HEK293 (cell line): Measurements from ENCODE around the gene CIDEB.

ENCODE experiments used
- GFI1B ChIP-seq: fragments of 450-650 bp; formaldehyde crosslinking; IDR thresholded peaks from 2 replicates; pipeline ENCODE4 v1.5.1; 2016; ENCODE audit warnings: missing biosample characterization, missing genetic modification characterization
- HOXA7 ChIP-seq: sonication (generic); formaldehyde crosslinking; IDR thresholded peaks from 2 replicates; pipeline ENCODE4 v1.8.1; 2022; ENCODE audit warnings: missing genetic modification reagents, borderline replicate concordance
- KLF7 ChIP-seq: fragments of 450-650 bp; formaldehyde crosslinking; IDR thresholded peaks from 2 replicates; pipeline ENCODE4 v1.5.1; 2016; ENCODE audit warnings: missing biosample characterization, missing genetic modification characterization, borderline replicate concordance
- MEIS1 ChIP-seq: sonication (generic); formaldehyde crosslinking; IDR thresholded peaks from 2 replicates; pipeline ENCODE4 v1.8.1; 2022; ENCODE audit warnings: missing genetic modification reagents, mild to moderate bottlenecking, borderline replicate concordance
- RBAK ChIP-seq: fragments of 450-650 bp; formaldehyde crosslinking; IDR thresholded peaks from 2 replicates; pipeline ENCODE4 v1.5.1; 2016; ENCODE audit warnings: missing biosample characterization, missing genetic modification characterization
- REPIN1 ChIP-seq: fragments of 450-650 bp; formaldehyde crosslinking; IDR thresholded peaks from 2 replicates; pipeline ENCODE4 v1.5.1; 2017; ENCODE audit warnings: missing biosample characterization, missing genetic modification characterization, low read depth
- ZBTB20 ChIP-seq: fragments of 450-650 bp; formaldehyde crosslinking; IDR thresholded peaks from 2 replicates; pipeline ENCODE4 v1.5.1; 2016; ENCODE audit warnings: missing biosample characterization, missing genetic modification characterization
- ZFP37 ChIP-seq: fragments of 450-650 bp; formaldehyde crosslinking; IDR thresholded peaks from 2 replicates; pipeline ENCODE4 v1.5.1; 2016; ENCODE audit warnings: missing biosample characterization, missing genetic modification characterization
- ZNF2 ChIP-seq: fragments of 450-650 bp; formaldehyde crosslinking; IDR thresholded peaks from 2 replicates; pipeline ENCODE4 v1.5.1; 2016; ENCODE audit warnings: missing biosample characterization, missing genetic modification characterization
- ZNF76 ChIP-seq: fragments of 450-650 bp; formaldehyde crosslinking; IDR thresholded peaks from 2 replicates; pipeline ENCODE4; 2016; ENCODE audit warnings: low read depth, missing biosample characterization, missing genetic modification characterization, borderline replicate concordance
- TF ChIP-seq, protein P1 (sequence below): fragments of 450-650 bp; formaldehyde crosslinking; IDR thresholded peaks from 2 replicates; pipeline ENCODE4 v1.5.1; 2016; ENCODE audit warnings: missing biosample characterization, missing genetic modification characterization
- TF ChIP-seq, protein P2 (sequence below): fragments of 450-650 bp; formaldehyde crosslinking; IDR thresholded peaks from 2 replicates; pipeline ENCODE4 v1.5.1; 2016; ENCODE audit warnings: missing biosample characterization, missing genetic modification characterization, borderline replicate concordance
- TF ChIP-seq, protein P3 (sequence below): fragments of 450-650 bp; formaldehyde crosslinking; conservative IDR thresholded peaks from 2 replicates; pipeline ENCODE4 v1.5.1; 2016; ENCODE audit warnings: low read depth, missing biosample characterization, missing genetic modification characterization
- TF ChIP-seq, protein P4 (sequence below): fragments of 450-650 bp; formaldehyde crosslinking; IDR thresholded peaks from 2 replicates; pipeline ENCODE4 v1.5.1; 2016; ENCODE audit warnings: missing biosample characterization, missing genetic modification characterization
- TF ChIP-seq, protein P5 (sequence below): fragments of 450-650 bp; formaldehyde crosslinking; IDR thresholded peaks from 2 replicates; pipeline ENCODE4 v1.5.1; 2016; ENCODE audit warnings: missing biosample characterization, missing genetic modification characterization
- TF ChIP-seq, protein P6 (sequence below): fragments of 450-650 bp; formaldehyde crosslinking; IDR thresholded peaks from 2 replicates; pipeline ENCODE4 v1.5.1; 2017; ENCODE audit warnings: missing biosample characterization, missing genetic modification characterization
- TF ChIP-seq, protein P7 (sequence below): fragments of 450-650 bp; formaldehyde crosslinking; IDR thresholded peaks from 2 replicates; pipeline ENCODE4 v1.5.1; 2016; ENCODE audit warnings: missing biosample characterization, missing genetic modification characterization
- TF ChIP-seq, protein P8 (sequence below): fragments of 450-650 bp; formaldehyde crosslinking; IDR thresholded peaks from 2 replicates; pipeline ENCODE4 v1.5.1; 2017; ENCODE audit warnings: missing biosample characterization, missing genetic modification characterization

The CIDEB gene

DNA sequence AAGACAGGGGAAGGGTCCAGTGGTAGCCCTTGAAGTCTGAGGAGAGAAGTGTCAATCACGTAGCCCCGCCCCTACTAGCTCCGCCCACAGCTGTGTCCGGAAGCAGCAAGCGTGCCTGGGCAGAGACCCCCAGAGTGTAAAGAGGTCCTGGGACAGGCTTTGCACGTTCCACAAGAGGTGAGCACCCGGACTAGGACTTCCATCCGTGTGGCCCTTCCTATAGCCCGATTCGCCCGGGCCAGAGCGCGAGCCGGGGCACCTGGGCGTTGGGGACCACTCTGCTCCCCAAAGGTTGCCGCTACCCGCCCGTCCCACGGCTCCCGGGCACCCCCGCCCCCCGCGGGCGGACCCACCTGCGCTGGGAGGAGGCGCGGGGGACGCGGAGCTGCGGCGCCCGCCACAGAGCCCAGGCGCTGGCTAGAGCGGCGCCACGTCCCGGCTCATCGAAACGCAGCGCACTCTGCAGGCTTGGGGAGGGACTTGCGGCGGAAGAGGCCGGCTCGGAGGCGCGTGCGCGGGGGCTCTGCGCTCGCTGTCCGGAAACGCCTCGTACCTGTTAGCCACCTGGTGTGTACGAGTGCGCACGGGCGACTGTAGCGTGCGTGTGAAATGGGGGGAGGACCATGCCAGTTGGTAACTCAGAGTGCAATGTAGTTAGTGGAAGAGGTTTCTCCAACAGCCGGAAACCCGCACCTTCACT is 36.5 kb downstream of the CIDEB start, which contains the start of gene RABGGTA (continued):
- TF ChIP-seq ZNF76 (peak; percentile 71; the same call in 1 of the 2 replicates), MEIS1 (CRISPR knock-in tag) (no peak), KLF7 (tag by site-specific recombination) (0 out of 2 replicates have a peak, but pooled peaks have one; percentile 28), RBAK (tag by site-specific recombination) (no peak), ZNF2 (tag by site-specific recombination) (peak; percentile 37; the same call in 1 of the 2 replicates), ZBTB20 (tag by site-specific recombination) (peak; percentile 78; the same call in 1 of the 2 replicates), HOXA7 (CRISPR knock-in tag) (no peak), REPIN1 (peak; percentile 33; the same call in 1 of the 2 replicates), GFI1B (tag by site-specific recombination) (no peak), ZFP37 (tag by site-specific recombination) (no peak)
- TF ChIP-seq, protein P1, sequence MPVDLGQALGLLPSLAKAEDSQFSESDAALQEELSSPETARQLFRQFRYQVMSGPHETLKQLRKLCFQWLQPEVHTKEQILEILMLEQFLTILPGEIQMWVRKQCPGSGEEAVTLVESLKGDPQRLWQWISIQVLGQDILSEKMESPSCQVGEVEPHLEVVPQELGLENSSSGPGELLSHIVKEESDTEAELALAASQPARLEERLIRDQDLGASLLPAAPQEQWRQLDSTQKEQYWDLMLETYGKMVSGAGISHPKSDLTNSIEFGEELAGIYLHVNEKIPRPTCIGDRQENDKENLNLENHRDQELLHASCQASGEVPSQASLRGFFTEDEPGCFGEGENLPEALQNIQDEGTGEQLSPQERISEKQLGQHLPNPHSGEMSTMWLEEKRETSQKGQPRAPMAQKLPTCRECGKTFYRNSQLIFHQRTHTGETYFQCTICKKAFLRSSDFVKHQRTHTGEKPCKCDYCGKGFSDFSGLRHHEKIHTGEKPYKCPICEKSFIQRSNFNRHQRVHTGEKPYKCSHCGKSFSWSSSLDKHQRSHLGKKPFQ (tag by site-specific recombination) = no peak
- TF ChIP-seq, protein P2, sequence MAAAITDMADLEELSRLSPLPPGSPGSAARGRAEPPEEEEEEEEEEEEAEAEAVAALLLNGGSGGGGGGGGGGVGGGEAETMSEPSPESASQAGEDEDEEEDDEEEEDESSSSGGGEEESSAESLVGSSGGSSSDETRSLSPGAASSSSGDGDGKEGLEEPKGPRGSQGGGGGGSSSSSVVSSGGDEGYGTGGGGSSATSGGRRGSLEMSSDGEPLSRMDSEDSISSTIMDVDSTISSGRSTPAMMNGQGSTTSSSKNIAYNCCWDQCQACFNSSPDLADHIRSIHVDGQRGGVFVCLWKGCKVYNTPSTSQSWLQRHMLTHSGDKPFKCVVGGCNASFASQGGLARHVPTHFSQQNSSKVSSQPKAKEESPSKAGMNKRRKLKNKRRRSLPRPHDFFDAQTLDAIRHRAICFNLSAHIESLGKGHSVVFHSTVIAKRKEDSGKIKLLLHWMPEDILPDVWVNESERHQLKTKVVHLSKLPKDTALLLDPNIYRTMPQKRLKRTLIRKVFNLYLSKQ (tag by site-specific recombination) = no peak
- TF ChIP-seq, protein P3, sequence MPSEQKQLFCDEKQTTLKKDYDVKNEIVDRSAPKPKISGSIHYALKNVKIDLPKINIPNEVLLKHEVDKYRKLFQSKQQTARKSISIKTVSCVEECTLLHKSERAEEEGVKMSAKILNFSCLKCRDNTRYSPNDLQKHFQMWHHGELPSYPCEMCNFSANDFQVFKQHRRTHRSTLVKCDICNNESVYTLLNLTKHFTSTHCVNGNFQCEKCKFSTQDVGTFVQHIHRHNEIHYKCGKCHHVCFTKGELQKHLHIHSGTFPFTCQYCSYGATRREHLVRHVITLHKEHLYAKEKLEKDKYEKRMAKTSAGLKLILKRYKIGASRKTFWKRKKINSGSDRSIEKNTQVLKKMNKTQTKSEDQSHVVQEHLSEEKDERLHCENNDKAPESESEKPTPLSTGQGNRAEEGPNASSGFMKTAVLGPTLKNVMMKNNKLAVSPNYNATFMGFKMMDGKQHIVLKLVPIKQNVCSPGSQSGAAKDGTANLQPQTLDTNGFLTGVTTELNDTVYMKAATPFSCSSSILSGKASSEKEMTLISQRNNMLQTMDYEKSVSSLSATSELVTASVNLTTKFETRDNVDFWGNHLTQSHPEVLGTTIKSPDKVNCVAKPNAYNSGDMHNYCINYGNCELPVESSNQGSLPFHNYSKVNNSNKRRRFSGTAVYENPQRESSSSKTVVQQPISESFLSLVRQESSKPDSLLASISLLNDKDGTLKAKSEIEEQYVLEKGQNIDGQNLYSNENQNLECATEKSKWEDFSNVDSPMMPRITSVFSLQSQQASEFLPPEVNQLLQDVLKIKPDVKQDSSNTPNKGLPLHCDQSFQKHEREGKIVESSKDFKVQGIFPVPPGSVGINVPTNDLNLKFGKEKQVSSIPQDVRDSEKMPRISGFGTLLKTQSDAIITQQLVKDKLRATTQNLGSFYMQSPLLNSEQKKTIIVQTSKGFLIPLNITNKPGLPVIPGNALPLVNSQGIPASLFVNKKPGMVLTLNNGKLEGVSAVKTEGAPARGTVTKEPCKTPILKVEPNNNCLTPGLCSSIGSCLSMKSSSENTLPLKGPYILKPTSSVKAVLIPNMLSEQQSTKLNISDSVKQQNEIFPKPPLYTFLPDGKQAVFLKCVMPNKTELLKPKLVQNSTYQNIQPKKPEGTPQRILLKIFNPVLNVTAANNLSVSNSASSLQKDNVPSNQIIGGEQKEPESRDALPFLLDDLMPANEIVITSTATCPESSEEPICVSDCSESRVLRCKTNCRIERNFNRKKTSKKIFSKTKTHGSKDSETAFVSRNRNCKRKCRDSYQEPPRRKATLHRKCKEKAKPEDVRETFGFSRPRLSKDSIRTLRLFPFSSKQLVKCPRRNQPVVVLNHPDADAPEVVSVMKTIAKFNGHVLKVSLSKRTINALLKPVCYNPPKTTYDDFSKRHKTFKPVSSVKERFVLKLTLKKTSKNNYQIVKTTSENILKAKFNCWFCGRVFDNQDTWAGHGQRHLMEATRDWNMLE (tag by site-specific recombination) = 0 out of 2 replicates have a peak, but pooled peaks have one; percentile 34
- TF ChIP-seq, protein P4, sequence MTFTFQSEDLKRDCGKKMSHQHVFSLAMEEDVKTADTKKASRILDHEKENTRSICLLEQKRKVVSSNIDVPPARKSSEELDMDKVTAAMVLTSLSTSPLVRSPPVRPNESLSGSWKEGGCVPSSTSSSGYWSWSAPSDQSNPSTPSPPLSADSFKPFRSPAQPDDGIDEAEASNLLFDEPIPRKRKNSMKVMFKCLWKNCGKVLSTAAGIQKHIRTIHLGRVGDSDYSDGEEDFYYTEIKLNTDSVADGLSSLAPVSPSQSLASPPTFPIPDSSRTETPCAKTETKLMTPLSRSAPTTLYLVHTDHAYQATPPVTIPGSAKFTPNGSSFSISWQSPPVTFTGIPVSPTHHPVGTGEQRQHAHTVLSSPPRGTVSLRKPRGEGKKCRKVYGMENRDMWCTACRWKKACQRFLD (tag by site-specific recombination) = no peak
- TF ChIP-seq, protein P5, sequence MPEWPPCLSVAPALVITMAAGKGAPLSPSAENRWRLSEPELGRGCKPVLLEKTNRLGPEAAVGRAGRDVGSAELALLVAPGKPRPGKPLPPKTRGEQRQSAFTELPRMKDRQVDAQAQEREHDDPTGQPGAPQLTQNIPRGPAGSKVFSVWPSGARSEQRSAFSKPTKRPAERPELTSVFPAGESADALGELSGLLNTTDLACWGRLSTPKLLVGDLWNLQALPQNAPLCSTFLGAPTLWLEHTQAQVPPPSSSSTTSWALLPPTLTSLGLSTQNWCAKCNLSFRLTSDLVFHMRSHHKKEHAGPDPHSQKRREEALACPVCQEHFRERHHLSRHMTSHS (tag by site-specific recombination) = no peak
- TF ChIP-seq, protein P6, sequence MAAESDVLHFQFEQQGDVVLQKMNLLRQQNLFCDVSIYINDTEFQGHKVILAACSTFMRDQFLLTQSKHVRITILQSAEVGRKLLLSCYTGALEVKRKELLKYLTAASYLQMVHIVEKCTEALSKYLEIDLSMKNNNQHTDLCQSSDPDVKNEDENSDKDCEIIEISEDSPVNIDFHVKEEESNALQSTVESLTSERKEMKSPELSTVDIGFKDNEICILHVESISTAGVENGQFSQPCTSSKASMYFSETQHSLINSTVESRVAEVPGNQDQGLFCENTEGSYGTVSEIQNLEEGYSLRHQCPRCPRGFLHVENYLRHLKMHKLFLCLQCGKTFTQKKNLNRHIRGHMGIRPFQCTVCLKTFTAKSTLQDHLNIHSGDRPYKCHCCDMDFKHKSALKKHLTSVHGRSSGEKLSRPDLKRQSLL (tag by site-specific recombination) = no peak
- TF ChIP-seq, protein P7, sequence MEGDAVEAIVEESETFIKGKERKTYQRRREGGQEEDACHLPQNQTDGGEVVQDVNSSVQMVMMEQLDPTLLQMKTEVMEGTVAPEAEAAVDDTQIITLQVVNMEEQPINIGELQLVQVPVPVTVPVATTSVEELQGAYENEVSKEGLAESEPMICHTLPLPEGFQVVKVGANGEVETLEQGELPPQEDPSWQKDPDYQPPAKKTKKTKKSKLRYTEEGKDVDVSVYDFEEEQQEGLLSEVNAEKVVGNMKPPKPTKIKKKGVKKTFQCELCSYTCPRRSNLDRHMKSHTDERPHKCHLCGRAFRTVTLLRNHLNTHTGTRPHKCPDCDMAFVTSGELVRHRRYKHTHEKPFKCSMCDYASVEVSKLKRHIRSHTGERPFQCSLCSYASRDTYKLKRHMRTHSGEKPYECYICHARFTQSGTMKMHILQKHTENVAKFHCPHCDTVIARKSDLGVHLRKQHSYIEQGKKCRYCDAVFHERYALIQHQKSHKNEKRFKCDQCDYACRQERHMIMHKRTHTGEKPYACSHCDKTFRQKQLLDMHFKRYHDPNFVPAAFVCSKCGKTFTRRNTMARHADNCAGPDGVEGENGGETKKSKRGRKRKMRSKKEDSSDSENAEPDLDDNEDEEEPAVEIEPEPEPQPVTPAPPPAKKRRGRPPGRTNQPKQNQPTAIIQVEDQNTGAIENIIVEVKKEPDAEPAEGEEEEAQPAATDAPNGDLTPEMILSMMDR (tag by site-specific recombination) = peak; percentile 96
- TF ChIP-seq, protein P8, sequence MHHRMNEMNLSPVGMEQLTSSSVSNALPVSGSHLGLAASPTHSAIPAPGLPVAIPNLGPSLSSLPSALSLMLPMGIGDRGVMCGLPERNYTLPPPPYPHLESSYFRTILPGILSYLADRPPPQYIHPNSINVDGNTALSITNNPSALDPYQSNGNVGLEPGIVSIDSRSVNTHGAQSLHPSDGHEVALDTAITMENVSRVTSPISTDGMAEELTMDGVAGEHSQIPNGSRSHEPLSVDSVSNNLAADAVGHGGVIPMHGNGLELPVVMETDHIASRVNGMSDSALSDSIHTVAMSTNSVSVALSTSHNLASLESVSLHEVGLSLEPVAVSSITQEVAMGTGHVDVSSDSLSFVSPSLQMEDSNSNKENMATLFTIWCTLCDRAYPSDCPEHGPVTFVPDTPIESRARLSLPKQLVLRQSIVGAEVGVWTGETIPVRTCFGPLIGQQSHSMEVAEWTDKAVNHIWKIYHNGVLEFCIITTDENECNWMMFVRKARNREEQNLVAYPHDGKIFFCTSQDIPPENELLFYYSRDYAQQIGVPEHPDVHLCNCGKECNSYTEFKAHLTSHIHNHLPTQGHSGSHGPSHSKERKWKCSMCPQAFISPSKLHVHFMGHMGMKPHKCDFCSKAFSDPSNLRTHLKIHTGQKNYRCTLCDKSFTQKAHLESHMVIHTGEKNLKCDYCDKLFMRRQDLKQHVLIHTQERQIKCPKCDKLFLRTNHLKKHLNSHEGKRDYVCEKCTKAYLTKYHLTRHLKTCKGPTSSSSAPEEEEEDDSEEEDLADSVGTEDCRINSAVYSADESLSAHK (tag by site-specific recombination) = no peak
